RWPE1 (cell line): ENCODE data around the gene MST1.

Source experiments
- CTCF ChIA-PET: fragments of 350-600 bp; sonication (Branson Sonifier 250); formaldehyde crosslinking; extraction: SDS; loops from one replicate; lab custom pipeline; 2021; lab: Yijun Ruan, JAX
- POLR2A ChIA-PET: fragments of 400-600 bp; formaldehyde crosslinking; extraction: SDS; loops from one replicate; lab custom pipeline; 2020; ENCODE audit warnings: antibody characterized with exemption; ENCODE audit not compliant: low non-redundant PET; lab: Yijun Ruan, JAX
- DNase-seq: peaks from one replicate; pipeline ENCODE4 v3.0.0; 2012; ENCODE audit warnings: low spot score
- H3K27ac ChIP-seq: fragments of 450-650 bp; 2 replicates; pipeline ENCODE4 v1.5.1; 2017
- TF ChIP-seq, protein P1 (sequence below): fragments of 450-650 bp; conservative IDR thresholded peaks from 2 replicates; pipeline ENCODE4 v1.5.1; 2017; ENCODE audit warnings: low read depth, mild to moderate bottlenecking

MST1 gene

DNA sequence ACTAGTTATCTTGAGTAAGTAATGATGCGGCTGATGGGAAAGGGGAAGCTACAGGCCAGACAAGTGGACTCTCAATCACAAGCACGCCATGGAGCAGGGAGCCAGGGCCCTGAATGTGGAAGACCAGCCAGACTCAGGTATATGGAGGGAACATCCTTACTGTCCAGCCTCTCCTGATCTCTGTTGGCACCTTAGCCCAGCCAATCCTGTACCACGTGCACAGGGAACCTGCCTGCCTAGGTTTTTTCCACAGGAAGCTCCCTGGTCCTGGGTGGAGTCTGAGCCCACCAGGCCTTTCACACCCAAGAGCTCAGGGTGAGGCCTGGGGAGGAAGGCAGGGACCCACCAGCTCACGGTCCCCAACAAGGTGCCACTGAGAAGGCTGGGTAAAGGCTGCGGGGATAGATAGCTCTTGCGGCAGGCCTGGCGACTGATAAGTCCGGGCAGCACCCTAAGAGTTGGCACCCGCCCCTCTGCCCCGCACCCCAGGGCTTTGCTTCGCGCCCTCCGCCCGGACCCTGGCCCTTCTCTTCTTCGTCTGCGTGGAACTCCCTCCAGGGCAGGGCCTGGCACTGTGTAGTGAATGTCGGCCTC is 16.1 kb downstream of the MST1 start:
- TF ChIP-seq, protein P1, sequence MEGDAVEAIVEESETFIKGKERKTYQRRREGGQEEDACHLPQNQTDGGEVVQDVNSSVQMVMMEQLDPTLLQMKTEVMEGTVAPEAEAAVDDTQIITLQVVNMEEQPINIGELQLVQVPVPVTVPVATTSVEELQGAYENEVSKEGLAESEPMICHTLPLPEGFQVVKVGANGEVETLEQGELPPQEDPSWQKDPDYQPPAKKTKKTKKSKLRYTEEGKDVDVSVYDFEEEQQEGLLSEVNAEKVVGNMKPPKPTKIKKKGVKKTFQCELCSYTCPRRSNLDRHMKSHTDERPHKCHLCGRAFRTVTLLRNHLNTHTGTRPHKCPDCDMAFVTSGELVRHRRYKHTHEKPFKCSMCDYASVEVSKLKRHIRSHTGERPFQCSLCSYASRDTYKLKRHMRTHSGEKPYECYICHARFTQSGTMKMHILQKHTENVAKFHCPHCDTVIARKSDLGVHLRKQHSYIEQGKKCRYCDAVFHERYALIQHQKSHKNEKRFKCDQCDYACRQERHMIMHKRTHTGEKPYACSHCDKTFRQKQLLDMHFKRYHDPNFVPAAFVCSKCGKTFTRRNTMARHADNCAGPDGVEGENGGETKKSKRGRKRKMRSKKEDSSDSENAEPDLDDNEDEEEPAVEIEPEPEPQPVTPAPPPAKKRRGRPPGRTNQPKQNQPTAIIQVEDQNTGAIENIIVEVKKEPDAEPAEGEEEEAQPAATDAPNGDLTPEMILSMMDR, result no peak
- DNase-seq, result peak; percentile 21
- H3K27ac ChIP-seq, result peak overlapping the region; percentile 95
- POLR2A ChIA-PET, result interaction anchor here (0.6 to 1.4 kb wide), 3 partner anchors 73 to 137 kb away, joined by 4 to 6 read pairs (median 4); no protein-coding TSS in a partner anchor
- CTCF ChIA-PET, result interaction anchor here (0.7 to 3.3 kb wide), 2 partner anchors 50 to 133 kb away, joined by 5 to 44 read pairs; no protein-coding TSS in a partner anchor

DNA sequence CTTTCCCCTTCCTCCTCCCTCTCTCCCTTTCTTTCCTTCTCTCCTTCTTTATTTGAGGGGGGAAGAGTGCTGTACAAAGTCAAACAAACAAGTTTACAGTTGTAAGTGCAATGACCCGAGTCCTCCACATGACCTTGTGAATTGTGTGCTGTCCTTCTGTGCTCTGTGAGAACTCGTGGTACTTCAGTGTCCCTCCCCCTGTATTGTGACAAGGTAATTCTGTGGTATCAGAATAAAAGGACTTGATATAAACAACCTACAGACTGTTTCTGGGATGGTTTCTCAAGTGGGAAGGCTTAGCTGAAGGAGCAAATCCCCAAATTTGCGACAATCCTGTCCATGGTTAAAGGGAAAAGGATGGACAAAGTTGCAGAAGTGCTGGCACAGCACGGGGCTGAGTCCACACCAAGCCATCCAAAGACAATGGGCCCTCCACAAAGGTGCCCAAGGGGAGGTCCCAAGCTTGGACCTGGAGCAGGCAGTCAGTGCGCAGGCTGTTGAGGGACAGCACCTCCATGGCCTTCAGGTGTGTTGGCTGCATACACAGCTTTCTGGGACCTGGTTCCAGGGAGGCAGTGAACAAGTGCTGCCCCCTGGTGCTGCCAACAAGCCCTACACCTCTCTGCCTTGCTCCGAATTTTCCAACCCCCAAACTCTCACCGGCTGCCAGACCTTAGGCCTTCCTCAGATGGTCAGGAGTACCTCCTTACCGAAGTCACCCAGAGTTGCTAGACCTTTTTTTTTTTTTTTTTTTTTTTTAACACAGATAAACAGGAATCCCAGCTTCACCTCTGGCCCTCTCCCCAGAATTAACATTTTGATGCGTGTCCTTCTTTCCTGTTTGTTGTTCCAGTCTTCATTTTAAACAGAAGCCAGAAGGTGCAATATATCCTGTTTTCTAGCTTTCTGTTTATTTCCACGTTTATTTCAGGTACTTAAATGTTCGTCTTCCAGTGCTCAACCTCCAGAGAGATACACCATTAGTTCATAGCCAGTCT is 17.7 kb downstream of the MST1 start:
- ChIA-PET POLR2A (interaction anchor here (1.4 kb wide), 1 partner anchor 132 kb away, joined by 6 read pairs; no protein-coding TSS in a partner anchor), CTCF (interaction anchor here (0.6 to 3.3 kb wide), 8 partner anchors 8 to 217 kb away, joined by 3 to 44 read pairs (median 4); partner anchors contain the start of gene BSN)
- peak; percentile 73 for DNase-seq
- H3K27ac ChIP-seq, result peak overlapping the region; percentile 31
- TF ChIP-seq, protein P1, result peak; percentile 90

DNA sequence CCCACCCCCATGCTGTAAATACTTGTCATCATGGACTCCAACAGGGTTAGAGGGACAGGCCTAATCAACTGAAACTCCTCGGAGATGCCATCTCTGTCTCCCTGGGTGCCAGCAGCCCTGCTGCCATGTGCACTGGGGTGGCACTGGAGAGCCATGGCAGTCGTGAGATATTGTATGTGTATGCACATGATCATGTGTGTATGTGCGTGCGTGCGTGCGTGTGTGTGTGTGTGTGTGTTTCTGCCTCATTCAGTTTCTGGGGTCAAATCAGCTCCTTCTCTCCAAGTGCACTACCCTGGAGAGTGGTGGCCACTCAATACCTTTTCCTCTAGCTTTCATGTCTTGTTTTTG is 18.4 kb downstream of the MST1 start:
- ChIA-PET CTCF (interaction anchor here (0.6 to 3.3 kb wide), 3 partner anchors 117 to 133 kb away, joined by 4 to 44 read pairs (median 4); partner anchors contain the start of gene BSN), POLR2A (no interaction called here)
- peak overlapping the region; percentile 87 for H3K27ac ChIP-seq
- TF ChIP-seq, protein P1, result no peak
- no peak for DNase-seq

DNA sequence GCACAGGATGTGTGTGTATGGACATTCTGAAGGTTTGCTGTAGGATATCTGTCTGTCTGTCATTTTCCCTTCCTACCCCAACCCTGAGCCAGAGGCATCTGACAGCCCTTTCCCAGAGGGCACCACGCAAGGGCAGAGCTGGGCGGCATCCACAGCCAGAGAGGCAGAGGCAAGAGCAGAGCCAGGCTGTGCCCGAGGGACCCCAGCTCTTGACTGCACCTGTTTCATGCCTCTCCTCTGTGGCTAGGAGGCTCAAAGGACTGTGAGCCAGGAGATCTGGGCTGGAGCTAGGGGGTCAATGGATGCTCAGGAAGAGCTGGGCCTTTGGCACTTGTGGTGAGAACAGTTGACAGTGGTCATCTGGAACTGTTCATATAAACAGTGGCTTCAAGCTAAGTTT is 19.9 kb downstream of the MST1 start:
- DNase-seq, result no peak
- CTCF ChIA-PET, result no interaction called here
- TF ChIP-seq, protein P1, result no peak
- POLR2A ChIA-PET, result no interaction called here
- H3K27ac ChIP-seq, result peak overlapping the region; percentile 87

DNA sequence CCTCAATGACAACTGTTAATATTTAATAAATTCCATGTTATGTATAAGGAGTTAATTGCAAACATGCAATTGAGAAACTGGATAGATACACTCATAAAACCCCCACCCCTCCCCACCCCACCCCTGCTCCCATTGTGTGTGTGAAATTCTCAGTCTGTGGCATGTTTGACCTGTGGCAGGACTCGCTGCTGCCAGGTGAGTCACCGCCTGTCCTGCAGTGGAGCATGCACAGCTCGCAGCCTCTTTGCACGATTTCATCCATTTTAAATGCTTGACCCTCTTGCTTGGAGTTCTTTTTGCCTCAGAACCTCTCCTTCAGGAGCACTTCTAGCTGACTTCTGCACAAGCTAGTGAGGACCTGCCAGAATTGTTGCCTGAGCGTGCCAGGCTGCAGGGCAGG is 20.4 kb downstream of the MST1 start:
- TF ChIP-seq, protein P1, result no peak
- POLR2A ChIA-PET, result no interaction called here
- CTCF ChIA-PET, result no interaction called here
- DNase-seq, result peak; percentile 38
- H3K27ac ChIP-seq, result peak overlapping the region; percentile 87

DNA sequence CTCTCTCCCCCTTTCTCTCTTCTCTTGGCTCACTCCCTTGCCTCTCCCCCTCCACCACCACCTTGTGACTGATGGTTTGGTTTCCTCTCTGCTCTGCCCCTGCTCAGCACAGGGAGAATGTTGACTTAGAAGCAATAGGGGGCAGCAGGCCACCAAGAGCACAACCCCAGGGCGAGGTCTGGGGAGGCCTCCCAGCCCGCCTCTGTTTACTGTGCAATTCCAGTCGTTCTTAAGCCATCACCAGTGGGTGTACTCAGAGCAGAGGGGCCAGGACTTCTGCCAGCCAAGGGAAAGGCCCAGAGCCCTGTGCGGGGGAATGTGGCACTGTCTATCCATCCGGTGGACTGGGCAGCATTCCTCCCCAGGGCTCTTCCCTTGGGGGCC is 20.9 kb downstream of the MST1 start:
- POLR2A ChIA-PET, result no interaction called here
- no peak for DNase-seq
- TF ChIP-seq, protein P1, result no peak
- CTCF ChIA-PET, result no interaction called here
- H3K27ac ChIP-seq, result peak overlapping the region; percentile 87
